Lung (tissue), 12 donors: Measurements from ENCODE around the gene SOX6. TPM values are rescaled to one million over a fixed set of nuclear protein-coding genes. Genes with fewer than 3 reads are reported as not detected.
"Not testable (repeated sequence)": the region's sequence is repeated elsewhere in the genome, so short reads cannot be mapped to it uniquely, and the experiment has no call there.

Source experiments
- ATAC-seq: fragments of 200-7000 bp; cut with Tn5 transposase; one replicate; pipeline ENCODE4 v1.9.1; 2020; ENCODE audit warnings: moderate number of reproducible peaks; ENCODE audit not compliant: insufficient read depth, low FRiP score
- DNase-seq, 3 donors: peaks; one replicate each; pipeline ENCODE4 v3.0.0-alpha.2; 2013 to 2017
- H3K27ac ChIP-seq, 2 donors: one replicate each; pipeline ENCODE4 v1.5.1; 2013; ENCODE audit warnings: mild to moderate bottlenecking in 2 of 2, moderate library complexity in 2 of 2, control low read depth in 1 of 2, inconsistent platforms in 1 of 2, low read depth in 1 of 2, low read length in 1 of 2
- H3K27me3 ChIP-seq, 3 donors: one replicate each; pipeline ENCODE4 v1.5.1; 2013; ENCODE audit warnings: low read length in 2 of 3; ENCODE audit not compliant: control insufficient read depth in 3 of 3, insufficient read depth in 3 of 3
- H3K36me3 ChIP-seq, 4 donors: one replicate each; pipeline ENCODE4 v1.5.1; 2013; ENCODE audit warnings: low read length in 4 of 4, mild to moderate bottlenecking in 1 of 4, moderate library complexity in 1 of 4; ENCODE audit not compliant: control insufficient read depth in 4 of 4, insufficient read depth in 4 of 4
- H3K4me1 ChIP-seq, 5 donors: one replicate each; pipeline ENCODE4 v1.5.1; 2013; ENCODE audit warnings: low read length in 5 of 5, mild to moderate bottlenecking in 2 of 5, moderate library complexity in 1 of 5; ENCODE audit not compliant: control insufficient read depth in 5 of 5, insufficient read depth in 5 of 5
- H3K4me3 ChIP-seq: one replicate; pipeline ENCODE4 v1.5.1; 2013; ENCODE audit warnings: mild to moderate bottlenecking, control low read depth, moderate library complexity
- H3K9ac ChIP-seq, 2 donors: one replicate each; pipeline ENCODE4 v1.5.1; 2013; ENCODE audit warnings: low read length in 2 of 2, control low read depth in 1 of 2; ENCODE audit not compliant: insufficient read depth in 1 of 2
- H3K9me3 ChIP-seq, 4 donors: one replicate each; pipeline ENCODE4 v1.5.1; 2013; ENCODE audit warnings: low read length in 3 of 4, mild to moderate bottlenecking in 1 of 4, moderate library complexity in 1 of 4; ENCODE audit not compliant: control insufficient read depth in 4 of 4, insufficient read depth in 3 of 4
- CTCF ChIP-seq: IDR thresholded peaks from 2 replicates; pipeline ENCODE4 v1.5.1; 2012; ENCODE audit warnings: mild to moderate bottlenecking; ENCODE audit errors: control extremely low read depth, extremely low read depth
- WGBS, 2 donors: extraction: QIAGEN DNeasy Blood & Tissue Kit; methylation state at CpG; one replicate each; pipeline ENCODE4 v1.1.7; 2013; 5-methylcytosine and 5-hydroxymethylcytosine counted together
- polyA plus RNA-seq, 2 donors: library from polyadenylated mRNA; stranded (reverse); fragments of 200-250 nt; gene quantifications; one replicate each; pipeline ENCODE4 v1.2.1, GENCODE V29; 2013
- total RNA-seq, 2 donors: library from RNA; depleted of rRNA in 1 of 2; stranded (reverse); fragments of >200 nt in 1 of 2; gene quantifications; one replicate each; pipeline ENCODE4 v1.2.1, GENCODE V29; 2014 to 2021
- donor health status: control.
- donor health status: control.
- donor health status: Bipolar disorder and iron deficiency.
- donor health status: healthy.
- donor health status: DM: yes; HTN: yes; CAD: no.

The SOX6 gene
- total and polyA plus RNA-seq, 4 donors: 0.58 to 31.7 (median 7.4) TPM

- no peaks in the 10 kb centered on the region for H3K27me3 ChIP-seq
- ATAC-seq (no peak), DNase-seq (no peak)
- no peaks in the 10 kb centered on the region for H3K9me3 ChIP-seq
- peaks cover 0 to 8% (median 0%) of the 10 kb centered on the region in 5 donors for H3K4me1 ChIP-seq
- H3K4me3 ChIP-seq: no peak overlapping the region
- WGBS, 2 donors: 91 to 100% methylated on average over 1 of the region's 1 CpG
- no peak overlapping the region for H3K9ac ChIP-seq
- no peaks in the 10 kb centered on the region for H3K36me3 ChIP-seq
- H3K27ac ChIP-seq: no peak overlapping the region
- TF ChIP-seq CTCF: no peak
Measured at GRCh38 chr11:16034074-16034473, 322.3 kb downstream of the SOX6 start.

GRCh38 chr11:16032974-16033373, 323.4 kb downstream of the SOX6 start:
- Histone ChIP-seq H3K9ac (no peak overlapping the region), H3K27me3 (no peaks in the 10 kb centered on the region), H3K4me3 (no peak overlapping the region), H3K9me3 (no peaks in the 10 kb centered on the region), H3K4me1 (peaks cover 0 to 8% (median 0%) of the 10 kb centered on the region in 5 donors), H3K27ac (no peak overlapping the region), H3K36me3 (no peaks in the 10 kb centered on the region)
- no peak for DNase-seq
- ATAC-seq: no peak
- TF ChIP-seq CTCF: no peak
- 79 to 97% methylated on average over 3 of the region's 3 CpGs for WGBS, 2 donors

GRCh38 chr11:16031210-16031609, 325.1 kb downstream of the SOX6 start:
- H3K27ac ChIP-seq: no peak overlapping the region
- no peaks in the 10 kb centered on the region for H3K27me3 ChIP-seq
- H3K9ac ChIP-seq: no peak overlapping the region
- H3K4me3 ChIP-seq: no peak overlapping the region
- TF ChIP-seq CTCF: no peak
- no peaks in the 10 kb centered on the region for H3K36me3 ChIP-seq
- DNase-seq: no peak
- no peak for ATAC-seq
- H3K4me1 ChIP-seq: peaks cover 0 to 8% (median 0%) of the 10 kb centered on the region in 5 donors
- WGBS, 2 donors: 98 to 100% methylated on average over 1 of the region's 1 CpG
- H3K9me3 ChIP-seq: no peaks in the 10 kb centered on the region

GRCh38 chr11:16030664-16031063, 325.7 kb downstream of the SOX6 start:
- Histone ChIP-seq H3K27ac (no peak overlapping the region), H3K9me3 (no peaks in the 10 kb centered on the region), H3K4me1 (peaks cover 0 to 8% (median 0%) of the 10 kb centered on the region in 5 donors), H3K9ac (no peak overlapping the region), H3K36me3 (no peaks in the 10 kb centered on the region), H3K27me3 (no peaks in the 10 kb centered on the region), H3K4me3 (no peak overlapping the region)
- TF ChIP-seq CTCF: no peak
- ATAC-seq: no peak
- no peak for DNase-seq
- WGBS, 2 donors: 35% methylated on average over 1 of the region's 1 CpG

- WGBS, 2 donors: 92 to 96% methylated on average over 10 of the region's 10 CpGs
- DNase-seq, H3K27ac ChIP-seq, H3K9me3 ChIP-seq, ATAC-seq, H3K27me3 ChIP-seq, H3K9ac ChIP-seq, H3K4me1 ChIP-seq, H3K36me3 ChIP-seq, H3K4me3 ChIP-seq: not testable (repeated sequence)
Measured at GRCh38 chr11:16029151-16029550, 327.2 kb downstream of the SOX6 start.
